C4-2B (cell line): ENCODE results near the gene OXT.
A peak's percentile ranks its signal among the peaks of the same experiment; 100 is the strongest.

Experiments used
- ZFX ChIP-seq: fragments of 450-650 bp; IDR thresholded peaks from 2 replicates; pipeline ENCODE4 v1.6.1; 2017
- TF ChIP-seq, protein P1 (sequence below): fragments of 450-650 bp; conservative IDR thresholded peaks from 2 replicates; pipeline ENCODE4 v1.5.1; 2017; ENCODE audit warnings: mild to moderate bottlenecking

DNA sequence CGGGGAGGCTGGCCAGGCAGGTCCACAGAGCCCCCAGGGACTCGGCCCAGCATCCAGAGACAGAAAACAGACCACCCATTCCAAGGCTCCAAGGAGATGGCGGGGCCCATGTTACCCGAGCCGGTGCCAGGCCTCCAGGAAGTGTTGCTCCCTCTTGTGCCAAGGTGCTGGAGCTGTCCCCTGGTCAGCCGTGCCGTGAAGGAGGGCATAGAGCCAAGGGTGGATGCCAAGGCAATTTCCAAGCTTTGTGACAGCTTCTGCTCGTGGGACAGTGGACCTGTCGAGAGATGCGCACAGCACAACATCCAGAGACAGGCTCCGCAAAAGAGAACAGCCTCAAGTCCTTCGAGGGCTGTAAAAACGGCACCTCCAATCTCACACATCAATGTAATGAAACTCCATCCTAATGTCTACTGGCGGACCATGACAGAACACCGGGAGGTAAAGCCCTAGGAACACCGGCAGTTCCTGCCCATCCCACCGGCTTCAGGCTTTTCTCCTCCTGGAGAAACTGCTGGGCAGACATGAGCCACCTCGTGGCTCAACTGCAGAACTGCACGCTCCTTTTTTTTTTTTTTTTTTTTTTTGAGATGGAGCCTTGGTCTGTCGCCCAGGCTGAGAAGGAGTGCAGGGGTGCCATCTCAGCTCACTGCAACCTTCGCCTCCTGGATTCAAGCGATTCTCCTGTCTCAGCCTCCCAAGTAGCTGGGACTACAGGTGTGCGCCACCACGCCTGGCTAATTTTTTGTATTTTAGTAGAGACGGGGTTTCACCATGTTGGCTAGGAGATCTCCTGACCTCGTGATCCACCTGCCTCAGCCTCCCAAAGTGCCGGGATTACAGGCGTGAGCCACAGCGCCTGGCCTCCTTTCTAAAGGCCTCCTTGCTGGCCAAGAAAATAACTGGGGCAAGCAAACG, 44.0 kb downstream of the OXT start:
- TF ChIP-seq, protein P1, sequence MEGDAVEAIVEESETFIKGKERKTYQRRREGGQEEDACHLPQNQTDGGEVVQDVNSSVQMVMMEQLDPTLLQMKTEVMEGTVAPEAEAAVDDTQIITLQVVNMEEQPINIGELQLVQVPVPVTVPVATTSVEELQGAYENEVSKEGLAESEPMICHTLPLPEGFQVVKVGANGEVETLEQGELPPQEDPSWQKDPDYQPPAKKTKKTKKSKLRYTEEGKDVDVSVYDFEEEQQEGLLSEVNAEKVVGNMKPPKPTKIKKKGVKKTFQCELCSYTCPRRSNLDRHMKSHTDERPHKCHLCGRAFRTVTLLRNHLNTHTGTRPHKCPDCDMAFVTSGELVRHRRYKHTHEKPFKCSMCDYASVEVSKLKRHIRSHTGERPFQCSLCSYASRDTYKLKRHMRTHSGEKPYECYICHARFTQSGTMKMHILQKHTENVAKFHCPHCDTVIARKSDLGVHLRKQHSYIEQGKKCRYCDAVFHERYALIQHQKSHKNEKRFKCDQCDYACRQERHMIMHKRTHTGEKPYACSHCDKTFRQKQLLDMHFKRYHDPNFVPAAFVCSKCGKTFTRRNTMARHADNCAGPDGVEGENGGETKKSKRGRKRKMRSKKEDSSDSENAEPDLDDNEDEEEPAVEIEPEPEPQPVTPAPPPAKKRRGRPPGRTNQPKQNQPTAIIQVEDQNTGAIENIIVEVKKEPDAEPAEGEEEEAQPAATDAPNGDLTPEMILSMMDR: peak; percentile 87
- TF ChIP-seq ZFX: no peak
